Activated CD4-positive, alpha-beta T cell treated with anti-CD3 and anti-CD28 coated beads, Interleukin-2, Interleukin-6, amounts not matched to agents 100 ng/mL and 50 ng/mL, durations not matched to agents 16 hours and 8 hours (primary cell): Measurements from ENCODE around the gene JARID2.
"Not testable (repeated sequence)": the region's sequence is repeated elsewhere in the genome, so short reads cannot be mapped to it uniquely, and the experiment has no call there.

Experiments used
- DNase-seq: peaks from one replicate; pipeline ENCODE4 v3.0.0-alpha.2; 2020

JARID2 gene

GRCh38 chr6:15265787-15266186, 19.9 kb downstream of the JARID2 start:
- DNase-seq, result no peak

GRCh38 chr6:15266423-15266996, 20.6 kb downstream of the JARID2 start:
- no peak for DNase-seq

GRCh38 chr6:15267221-15267620, 21.4 kb downstream of the JARID2 start:
- no peak for DNase-seq

- no peak for DNase-seq
Observed at GRCh38 chr6:15268137-15268908, 22.5 kb downstream of the JARID2 start.

GRCh38 chr6:15269011-15269410, 23.1 kb downstream of the JARID2 start:
- no peak for DNase-seq

- DNase-seq, result no peak
Observed at GRCh38 chr6:15269619-15270018, 23.8 kb downstream of the JARID2 start.

GRCh38 chr6:15270402-15270801, 24.5 kb downstream of the JARID2 start:
- no peak for DNase-seq

GRCh38 chr6:15272562-15272961, 26.7 kb downstream of the JARID2 start:
- DNase-seq, result no peak

- no peak for DNase-seq
Observed at GRCh38 chr6:15274692-15275387, 29.0 kb downstream of the JARID2 start.

GRCh38 chr6:15276036-15276985, 30.4 kb downstream of the JARID2 start:
- no peak for DNase-seq

GRCh38 chr6:15279047-15279661, 33.3 kb downstream of the JARID2 start:
- DNase-seq, result no peak

- no peak for DNase-seq
Observed at GRCh38 chr6:15280028-15280427, 34.2 kb downstream of the JARID2 start.

GRCh38 chr6:15280961-15281360, 35.1 kb downstream of the JARID2 start:
- no peak for DNase-seq

- DNase-seq, result no peak
Observed at GRCh38 chr6:15282334-15282733, 36.5 kb downstream of the JARID2 start.

- DNase-seq, result no peak
Observed at GRCh38 chr6:15283986-15284361, 38.1 kb downstream of the JARID2 start.

- no peak for DNase-seq
Observed at GRCh38 chr6:15284743-15285142, 38.9 kb downstream of the JARID2 start.

- no peak for DNase-seq
Observed at GRCh38 chr6:15285682-15286294, 39.9 kb downstream of the JARID2 start.

GRCh38 chr6:15287670-15288375, 42.0 kb downstream of the JARID2 start:
- DNase-seq, result no peak

- DNase-seq, result no peak
Observed at GRCh38 chr6:15288856-15289255, 43.0 kb downstream of the JARID2 start.

GRCh38 chr6:15289456-15289855, 43.6 kb downstream of the JARID2 start:
- not testable (repeated sequence) for DNase-seq

GRCh38 chr6:15290067-15290680, 44.3 kb downstream of the JARID2 start:
- no peak for DNase-seq
